ENCODE data around the gene TSTD2. TPM values are rescaled to one million over a fixed set of nuclear protein-coding genes. Genes with fewer than 3 reads are reported as not detected.

Gene TSTD2
- polyA plus RNA-seq, 1 of the 3 experiments (the other 2 are of a cell fraction): 11.5 TPM

- peaks cover 2 to 20% of the 10 kb centered on the region in 2 experiments for H3K36me3 ChIP-seq (replicated peaks in 1 of 2; ENCODE audit: control insufficient read depth in 1 of 2, insufficient read depth in 2 of 2, low read length in 1 of 2)
- H3K9me3 ChIP-seq: no peaks in the 10 kb centered on the region
- H3K4me1 ChIP-seq (ENCODE audit: control insufficient read depth in 1 of 2, insufficient read depth in 2 of 2, low read depth in 1 of 2, low read length in 1 of 2): peaks cover 10 to 12% of the 10 kb centered on the region in 2 experiments; a peak in 3 of 4 replicates
- H3F3A ChIP-seq (replicated peaks; ENCODE audit: insufficient read depth): peaks cover 20% of the 10 kb centered on the region
- no peak for DNase-seq
- TF ChIP-seq FOXM1 (IDR thresholded peaks at IDR 0.05; ENCODE audit: low read depth): no peak
- TF ChIP-seq, protein P1, sequence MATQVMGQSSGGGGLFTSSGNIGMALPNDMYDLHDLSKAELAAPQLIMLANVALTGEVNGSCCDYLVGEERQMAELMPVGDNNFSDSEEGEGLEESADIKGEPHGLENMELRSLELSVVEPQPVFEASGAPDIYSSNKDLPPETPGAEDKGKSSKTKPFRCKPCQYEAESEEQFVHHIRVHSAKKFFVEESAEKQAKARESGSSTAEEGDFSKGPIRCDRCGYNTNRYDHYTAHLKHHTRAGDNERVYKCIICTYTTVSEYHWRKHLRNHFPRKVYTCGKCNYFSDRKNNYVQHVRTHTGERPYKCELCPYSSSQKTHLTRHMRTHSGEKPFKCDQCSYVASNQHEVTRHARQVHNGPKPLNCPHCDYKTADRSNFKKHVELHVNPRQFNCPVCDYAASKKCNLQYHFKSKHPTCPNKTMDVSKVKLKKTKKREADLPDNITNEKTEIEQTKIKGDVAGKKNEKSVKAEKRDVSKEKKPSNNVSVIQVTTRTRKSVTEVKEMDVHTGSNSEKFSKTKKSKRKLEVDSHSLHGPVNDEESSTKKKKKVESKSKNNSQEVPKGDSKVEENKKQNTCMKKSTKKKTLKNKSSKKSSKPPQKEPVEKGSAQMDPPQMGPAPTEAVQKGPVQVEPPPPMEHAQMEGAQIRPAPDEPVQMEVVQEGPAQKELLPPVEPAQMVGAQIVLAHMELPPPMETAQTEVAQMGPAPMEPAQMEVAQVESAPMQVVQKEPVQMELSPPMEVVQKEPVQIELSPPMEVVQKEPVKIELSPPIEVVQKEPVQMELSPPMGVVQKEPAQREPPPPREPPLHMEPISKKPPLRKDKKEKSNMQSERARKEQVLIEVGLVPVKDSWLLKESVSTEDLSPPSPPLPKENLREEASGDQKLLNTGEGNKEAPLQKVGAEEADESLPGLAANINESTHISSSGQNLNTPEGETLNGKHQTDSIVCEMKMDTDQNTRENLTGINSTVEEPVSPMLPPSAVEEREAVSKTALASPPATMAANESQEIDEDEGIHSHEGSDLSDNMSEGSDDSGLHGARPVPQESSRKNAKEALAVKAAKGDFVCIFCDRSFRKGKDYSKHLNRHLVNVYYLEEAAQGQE (IDR thresholded peaks at IDR 0.05; ENCODE audit: low read depth, low read length): no peak
- no peak for TF ChIP-seq EZH2phosphoT487 (IDR thresholded peaks at IDR 0.05; ENCODE audit: borderline replicate concordance, low read depth)
- TF ChIP-seq, protein P2, sequence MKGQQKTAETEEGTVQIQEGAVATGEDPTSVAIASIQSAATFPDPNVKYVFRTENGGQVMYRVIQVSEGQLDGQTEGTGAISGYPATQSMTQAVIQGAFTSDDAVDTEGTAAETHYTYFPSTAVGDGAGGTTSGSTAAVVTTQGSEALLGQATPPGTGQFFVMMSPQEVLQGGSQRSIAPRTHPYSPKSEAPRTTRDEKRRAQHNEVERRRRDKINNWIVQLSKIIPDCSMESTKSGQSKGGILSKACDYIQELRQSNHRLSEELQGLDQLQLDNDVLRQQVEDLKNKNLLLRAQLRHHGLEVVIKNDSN (IDR thresholded peaks at IDR 0.05; ENCODE audit: borderline replicate concordance, low read depth): no peak
- TF ChIP-seq POLR2AphosphoS5 (IDR thresholded peaks at IDR 0.05; ENCODE audit: low read depth, low read length): no peak
- no peak for TF ChIP-seq NFIC (IDR thresholded peaks at IDR 0.05; ENCODE audit: borderline replicate concordance)
- no peak for TF ChIP-seq TAF1 (IDR thresholded peaks at IDR 0.05; ENCODE audit: borderline replicate concordance, low read depth, low read length)
- TF ChIP-seq GABPA (IDR thresholded peaks at IDR 0.05; ENCODE audit: low read depth): no peak
- no peak for TF ChIP-seq USF2 (IDR thresholded peaks at IDR 0.05; ENCODE audit: borderline replicate concordance, low read depth, low read length)
- no peak for TF ChIP-seq MXI1 (IDR thresholded peaks at IDR 0.05; ENCODE audit: low read depth, low read length)
- no peak for TF ChIP-seq FOXJ3 (CRISPR knock-in tag; IDR thresholded peaks at IDR 0.05)
- TF ChIP-seq GATA2 (CRISPR knock-in tag; IDR thresholded peaks at IDR 0.05): no peak
- TF ChIP-seq MEF2A (IDR thresholded peaks at IDR 0.05; ENCODE audit: borderline replicate concordance, low read depth): no peak
- TF ChIP-seq EP300 (IDR thresholded peaks at IDR 0.05; ENCODE audit: borderline replicate concordance in 1 of 2, low read depth in 1 of 2, low read length in 1 of 2): no peak
- no peak for TF ChIP-seq JUND (IDR thresholded peaks at IDR 0.05)
- no peak for TF ChIP-seq RXRA (IDR thresholded peaks at IDR 0.05; ENCODE audit: borderline replicate concordance, low read depth)
- no peak for TF ChIP-seq ZBTB33 (IDR thresholded peaks at IDR 0.05; ENCODE audit: borderline replicate concordance, low read depth)
- no peak overlapping the region for H3K4me2 ChIP-seq
- ChIA-PET POLR2A (no interaction called here), CTCF (interaction anchor here (0.6 to 6.6 kb wide), 2 partner anchors 15 to 127 kb away, joined by 3 to 41 read pairs; no protein-coding TSS in a partner anchor)
- no peaks in the 10 kb centered on the region for H3K27me3 ChIP-seq (ENCODE audit: insufficient read depth)
- H2AFZ ChIP-seq (ENCODE audit: low read depth): no peak overlapping the region
- 0 out of 2 replicates have a peak, but pooled peaks cover under 1% of the 10 kb centered on the region for H4K20me1 ChIP-seq (ENCODE audit: insufficient read depth)
- H3K9me2 ChIP-seq: no peaks in the 10 kb centered on the region
- peaks cover 78% of the 10 kb centered on the region for H3K79me2 ChIP-seq (ENCODE audit: insufficient read depth)
- H3K9ac ChIP-seq: no peak overlapping the region
- no peak overlapping the region for H3K4me3 ChIP-seq (ENCODE audit: low read depth in 2 of 2, low read length in 1 of 2)
- no peak overlapping the region for H3K27ac ChIP-seq (ENCODE audit: low read depth in 2 of 2, low read length in 1 of 2)
Observed at GRCh38 chr9:97630591-97630990, 2.6 kb downstream of the TSTD2 start.

Data from SK-N-SH (cell line).